ENCODE data around the gene SLC24A3.

Gene SLC24A3

DNA sequence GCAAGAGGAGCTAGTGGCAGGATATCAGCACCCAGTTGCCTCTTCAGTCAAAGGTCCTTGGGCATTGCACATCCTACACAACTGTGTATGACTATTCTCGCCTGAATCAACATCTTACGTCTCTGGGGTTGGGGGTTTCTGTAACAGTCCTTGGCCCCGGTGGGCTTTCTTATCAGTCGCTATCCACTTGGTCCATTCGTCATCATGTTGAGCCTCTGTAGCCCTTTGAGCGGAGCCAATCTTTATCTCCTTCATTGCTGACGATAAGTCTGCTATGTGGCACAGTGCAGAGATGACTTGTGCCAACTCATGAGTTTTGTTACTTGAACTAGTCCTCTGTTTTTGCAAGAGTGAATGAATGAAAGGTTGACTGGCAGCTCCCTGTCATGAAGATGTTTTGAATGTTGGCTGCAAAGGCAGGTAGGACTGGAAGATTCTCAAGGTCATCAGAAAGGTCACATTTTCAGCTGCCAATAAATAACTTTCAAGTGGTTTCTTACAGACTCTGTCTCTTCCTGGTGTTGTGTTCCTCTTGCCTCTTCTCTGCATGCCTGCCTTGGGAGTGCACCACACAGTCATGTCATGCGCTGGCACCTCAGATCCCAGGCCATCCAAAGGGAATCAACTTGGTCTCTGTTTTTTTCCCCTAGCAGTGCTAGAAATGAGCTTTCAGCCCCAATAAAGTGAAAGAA lies 238.9 kb downstream of the SLC24A3 start:
- no peak for DNase-seq (ENCODE audit: low read depth in 1 of 2, low spot score in 1 of 2)

- no peak for DNase-seq (ENCODE audit: low read depth in 1 of 2, low spot score in 1 of 2)
Observed at GRCh38 chr20:19451923-19452295, 239.5 kb downstream of the SLC24A3 start.

GRCh38 chr20:19453410-19453809 lies 241.0 kb downstream of the SLC24A3 start:
- no peak for DNase-seq (ENCODE audit: low read depth in 1 of 2, low spot score in 1 of 2)

GRCh38 chr20:19453862-19454261 lies 241.4 kb downstream of the SLC24A3 start:
- no peak for DNase-seq (ENCODE audit: low read depth in 1 of 2, low spot score in 1 of 2)

GRCh38 chr20:19456595-19457395 lies 244.4 kb downstream of the SLC24A3 start:
- DNase-seq (ENCODE audit: low read depth in 1 of 2, low spot score in 1 of 2), result no peak

- DNase-seq (ENCODE audit: low read depth in 1 of 2, low spot score in 1 of 2), result no peak
Observed at GRCh38 chr20:19457611-19458010, 245.2 kb downstream of the SLC24A3 start.

- DNase-seq (ENCODE audit: low read depth in 1 of 2, low spot score in 1 of 2), result no peak
Observed at GRCh38 chr20:19460386-19460785, 247.9 kb downstream of the SLC24A3 start.

- no peak for DNase-seq (ENCODE audit: low read depth in 1 of 2, low spot score in 1 of 2)
Observed at GRCh38 chr20:19462491-19462890, 250.0 kb downstream of the SLC24A3 start.

GRCh38 chr20:19463597-19463996 lies 251.2 kb downstream of the SLC24A3 start:
- DNase-seq (ENCODE audit: low read depth in 1 of 2, low spot score in 1 of 2), result no peak

DNA sequence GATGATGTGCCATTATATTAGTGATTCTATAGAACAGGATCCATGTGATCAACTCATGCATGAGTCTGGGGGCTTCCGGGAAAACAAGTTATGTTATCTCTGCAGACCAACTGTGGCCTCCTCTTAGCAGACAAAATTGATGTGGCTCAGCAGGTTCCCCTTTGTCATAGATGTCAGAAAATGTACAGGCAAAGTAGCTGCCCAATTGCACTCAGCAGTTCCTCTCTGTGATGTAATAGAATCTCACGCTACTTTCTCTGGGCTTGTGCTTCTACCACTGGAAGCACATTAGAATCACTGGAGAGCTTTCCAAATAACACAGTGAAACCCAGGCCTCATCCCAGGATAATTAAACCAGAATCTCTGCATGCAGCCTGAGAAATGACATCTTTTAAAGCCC lies 253.1 kb downstream of the SLC24A3 start:
- no peak for DNase-seq (ENCODE audit: low read depth in 1 of 2, low spot score in 1 of 2)

- DNase-seq (ENCODE audit: low read depth in 1 of 2, low spot score in 1 of 2), result no peak
Observed at GRCh38 chr20:19466206-19466928, 253.9 kb downstream of the SLC24A3 start.

GRCh38 chr20:19473216-19473921 lies 260.9 kb downstream of the SLC24A3 start:
- no peak for DNase-seq (ENCODE audit: low read depth in 1 of 2, low spot score in 1 of 2)

DNA sequence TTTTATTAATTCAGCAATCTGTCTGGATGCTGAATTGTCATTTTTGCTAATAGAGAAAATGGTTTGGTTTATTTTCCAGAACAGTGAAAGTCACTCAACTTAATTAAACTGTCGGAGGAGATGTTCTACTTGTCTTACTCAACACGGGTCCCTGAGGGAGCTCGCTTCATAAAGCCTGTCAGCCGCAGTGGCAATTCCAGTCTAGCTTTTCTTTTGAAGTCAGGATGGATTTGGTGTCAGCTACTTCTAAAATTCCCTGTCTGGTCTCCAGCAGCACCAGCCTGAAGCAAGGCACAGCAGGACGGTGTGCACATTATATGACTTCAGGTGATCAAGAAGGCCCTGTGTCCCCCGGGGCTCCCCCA lies 261.5 kb downstream of the SLC24A3 start:
- DNase-seq (ENCODE audit: low read depth in 1 of 2, low spot score in 1 of 2), result no peak

DNA sequence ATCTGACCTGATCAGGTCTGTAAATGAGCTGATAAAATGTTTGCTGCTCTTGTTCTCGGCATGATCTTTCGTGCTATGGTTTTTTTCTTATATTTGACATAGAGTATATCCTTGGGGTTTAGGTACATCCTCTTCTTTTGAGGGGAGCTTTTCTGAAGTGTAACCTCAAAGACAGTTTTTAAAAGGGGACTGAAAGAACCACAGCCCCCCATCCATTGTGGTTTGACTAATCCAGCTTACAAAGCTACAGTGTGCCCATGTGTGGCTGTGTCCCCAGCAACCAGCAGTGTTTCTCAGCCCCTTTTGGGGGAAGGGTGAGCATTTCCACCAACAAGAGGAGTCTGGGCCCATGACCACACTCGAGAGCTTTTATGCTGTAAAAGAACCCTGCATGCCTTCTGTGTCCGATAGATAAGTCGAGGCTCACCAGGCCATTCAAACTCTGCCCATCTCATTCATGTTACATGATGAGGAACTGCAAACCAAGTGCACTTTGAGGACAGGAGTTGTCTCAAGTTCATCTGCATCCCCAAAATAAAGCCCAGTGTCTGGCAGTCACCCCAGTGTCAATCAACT lies 266.0 kb downstream of the SLC24A3 start:
- DNase-seq (ENCODE audit: low read depth in 1 of 2, low spot score in 1 of 2), result no peak

DNA sequence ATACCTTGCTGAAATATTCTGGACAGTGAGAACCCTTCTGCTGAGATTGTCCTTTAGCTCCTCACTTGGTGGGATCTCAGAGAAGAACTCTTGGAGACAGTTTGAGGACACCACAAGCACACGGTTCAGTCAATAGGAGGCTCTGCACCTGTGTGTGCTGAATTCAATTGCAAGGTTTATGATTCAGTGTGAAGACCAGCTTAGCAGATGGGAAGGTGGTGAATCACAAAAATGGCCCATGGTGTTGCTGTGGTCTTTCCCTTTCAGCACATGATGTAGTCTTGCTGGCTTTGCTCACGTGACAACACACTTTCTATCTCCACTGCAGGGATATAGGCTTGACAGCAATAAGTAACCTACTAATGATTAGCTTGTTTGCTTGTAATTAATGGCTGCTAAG lies 270.3 kb downstream of the SLC24A3 start:
- DNase-seq (ENCODE audit: low read depth in 1 of 2, low spot score in 1 of 2), result no peak

DNA sequence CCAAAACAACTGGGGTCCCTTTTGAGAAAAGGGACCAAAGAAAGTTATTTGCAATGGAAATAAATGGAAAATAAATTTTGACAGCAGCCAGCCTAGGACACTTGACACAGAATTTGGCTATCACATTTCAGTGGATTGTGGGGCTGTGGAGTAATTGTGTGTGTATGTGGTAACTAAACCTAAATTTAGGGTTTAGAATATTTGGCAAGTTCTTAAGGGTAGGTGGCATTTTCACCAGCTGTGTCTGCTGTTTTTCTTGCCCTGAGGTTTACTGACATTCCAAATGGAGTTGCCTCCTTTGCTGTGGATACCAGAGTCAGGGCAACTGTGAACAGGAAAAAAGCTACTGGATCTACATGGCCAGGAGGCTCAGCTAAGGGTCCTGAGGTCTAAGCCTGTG lies 270.9 kb downstream of the SLC24A3 start:
- no peak for DNase-seq (ENCODE audit: low read depth in 1 of 2, low spot score in 1 of 2)

GRCh38 chr20:19486446-19486845 lies 274.0 kb downstream of the SLC24A3 start:
- DNase-seq (ENCODE audit: low read depth in 1 of 2, low spot score in 1 of 2), result no peak

DNA sequence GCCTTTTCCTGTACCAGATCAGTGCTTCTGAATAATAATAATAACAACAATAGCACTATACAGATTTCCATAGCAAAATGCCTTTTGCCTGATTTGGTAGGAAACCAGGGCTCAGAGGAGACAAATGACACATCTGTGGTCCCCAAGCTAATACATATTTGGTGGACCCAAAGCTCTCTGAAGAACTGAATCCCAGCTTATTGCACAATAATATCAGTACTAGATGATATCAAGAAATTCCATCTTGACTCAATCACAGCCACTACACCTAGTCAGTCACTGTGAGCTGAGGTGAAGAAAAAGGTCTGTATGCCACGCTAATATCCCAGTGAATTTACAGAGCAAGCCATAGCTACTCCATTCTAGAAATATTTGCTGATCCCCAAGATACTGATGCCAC lies 275.0 kb downstream of the SLC24A3 start:
- DNase-seq (ENCODE audit: low read depth in 1 of 2, low spot score in 1 of 2), result no peak

DNA sequence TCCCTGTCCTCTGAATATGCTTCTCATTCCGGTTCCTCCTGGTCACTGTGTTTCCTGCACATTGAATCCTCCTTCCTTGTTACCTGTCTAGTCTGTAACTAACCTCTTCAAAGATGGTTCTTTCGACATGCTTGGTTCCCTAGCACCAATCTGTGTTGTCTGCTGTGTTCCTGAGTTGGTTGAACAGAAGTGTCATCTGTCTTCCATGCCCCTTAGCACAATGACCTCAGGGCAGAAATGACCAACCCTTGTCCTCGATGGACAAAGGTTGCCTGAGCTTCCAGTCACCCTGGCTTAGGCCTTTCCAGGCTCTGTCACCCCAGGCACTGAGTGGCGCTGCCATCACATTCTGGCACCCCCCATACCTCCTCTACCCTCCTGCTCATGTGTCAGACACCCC lies 278.8 kb downstream of the SLC24A3 start:
- DNase-seq (ENCODE audit: low read depth in 1 of 2, low spot score in 1 of 2), result no peak

DNA sequence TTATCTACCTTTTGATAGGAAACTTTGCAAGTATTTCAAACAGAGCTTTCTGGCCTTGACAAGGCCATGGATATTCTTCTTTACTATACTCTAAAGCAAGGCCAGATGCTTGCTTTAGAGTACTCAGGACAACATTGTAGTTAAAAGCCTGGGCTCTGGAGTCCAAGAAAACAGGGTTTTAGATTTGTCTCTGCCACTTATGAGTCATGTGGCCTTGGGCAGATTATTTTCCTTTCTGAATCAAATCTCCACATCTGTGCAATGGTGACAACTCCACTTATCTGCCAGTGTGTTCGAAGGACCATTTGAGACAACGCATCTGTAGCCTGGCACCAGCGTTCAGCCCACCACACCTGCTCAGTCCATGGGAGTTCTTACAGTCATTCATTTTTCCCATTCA lies 279.7 kb downstream of the SLC24A3 start:
- DNase-seq (ENCODE audit: low read depth in 1 of 2, low spot score in 1 of 2), result no peak

- DNase-seq (ENCODE audit: low read depth in 1 of 2, low spot score in 1 of 2), result no peak
Observed at GRCh38 chr20:19492687-19493336, 280.4 kb downstream of the SLC24A3 start.
